GM18519 (cell line): ENCODE data around the gene ARL2BP.

Experiments
- ATAC-seq: cut with Tn5 transposase; IDR thresholded peaks from one replicate; pipeline ENCODE4 v1.9.1; 2021; ENCODE audit warnings: mild to moderate bottlenecking, moderate library complexity; ENCODE audit not compliant: unreplicated experiment, low FRiP score

ARL2BP gene

GRCh38 chr16:57234707-57235092 lies 10.4 kb upstream of the ARL2BP start:
- no peak for ATAC-seq

- ATAC-seq = no peak
These were observed 9.7 kb upstream of the ARL2BP start for GRCh38 chr16:57235128-57236021.

GRCh38 chr16:57236022-57236350 lies 9.1 kb upstream of the ARL2BP start:
- ATAC-seq = no peak

DNA sequence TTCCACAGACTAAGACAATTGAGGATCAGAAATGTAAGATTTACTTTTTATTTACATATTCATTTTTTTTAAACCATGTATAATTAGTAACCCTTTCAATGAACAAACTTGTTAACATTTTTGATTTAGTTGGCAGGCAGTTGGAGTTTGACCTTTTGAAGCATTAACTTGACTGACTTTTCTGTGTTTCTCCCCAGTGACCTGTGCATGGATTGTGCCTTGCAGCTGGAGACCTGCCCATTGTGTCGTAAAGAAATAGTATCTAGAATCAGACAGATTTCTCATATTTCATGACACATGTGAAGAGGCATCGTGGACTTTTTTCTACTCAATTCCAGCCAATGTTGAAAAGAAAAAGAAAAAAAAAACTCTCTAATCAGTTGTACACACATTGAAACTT lies 6.4 kb upstream of the ARL2BP start:
- no peak for ATAC-seq

- ATAC-seq = no peak
These were observed 6.0 kb upstream of the ARL2BP start for GRCh38 chr16:57239107-57239506.

DNA sequence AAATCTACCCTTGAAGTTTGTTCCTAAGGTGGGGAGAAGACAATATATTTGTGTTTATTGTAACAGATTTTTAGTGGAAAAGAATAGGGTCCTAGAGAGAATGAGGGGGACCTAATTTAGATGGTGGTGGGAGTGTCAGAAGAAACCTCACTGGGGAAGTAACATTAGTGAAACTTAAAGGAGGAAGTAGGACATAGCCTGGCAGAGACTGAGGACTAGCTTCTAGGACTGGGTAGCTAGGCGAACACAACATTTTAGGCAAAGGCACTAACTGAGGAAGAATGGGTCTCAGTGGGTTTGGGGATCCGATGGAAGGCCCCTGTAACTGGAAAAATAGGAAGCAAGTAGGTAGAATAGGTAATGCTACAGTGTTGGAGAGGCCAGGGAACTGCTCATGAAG lies 4.2 kb upstream of the ARL2BP start:
- ATAC-seq = no peak

DNA sequence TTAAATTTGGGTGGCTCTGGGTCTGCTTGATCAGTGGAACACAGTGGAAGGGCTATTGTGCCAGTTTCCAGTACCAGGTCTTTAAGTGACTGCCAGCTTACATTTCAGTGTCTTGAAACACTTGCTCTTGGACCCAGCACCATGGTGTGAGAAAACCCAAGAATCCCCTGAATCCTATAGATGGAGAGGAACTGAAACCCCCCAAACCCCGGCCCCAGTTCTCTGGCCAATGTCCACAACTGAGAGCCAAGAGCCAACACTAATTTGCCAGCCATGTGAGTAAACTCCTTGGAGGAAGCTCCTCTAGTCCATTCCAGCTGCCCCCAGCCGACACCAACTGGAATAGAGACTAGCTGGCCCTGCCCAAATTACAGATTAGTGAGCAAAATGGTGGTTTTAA lies 2.4 kb upstream of the ARL2BP start:
- ATAC-seq = no peak

- ATAC-seq = peak; percentile 5
These were observed 644 bp upstream of the ARL2BP start for GRCh38 chr16:57244463-57244766.

- ATAC-seq = peak; percentile 4
These were observed 534 bp downstream of the ARL2BP start for GRCh38 chr16:57245472-57246113.

DNA sequence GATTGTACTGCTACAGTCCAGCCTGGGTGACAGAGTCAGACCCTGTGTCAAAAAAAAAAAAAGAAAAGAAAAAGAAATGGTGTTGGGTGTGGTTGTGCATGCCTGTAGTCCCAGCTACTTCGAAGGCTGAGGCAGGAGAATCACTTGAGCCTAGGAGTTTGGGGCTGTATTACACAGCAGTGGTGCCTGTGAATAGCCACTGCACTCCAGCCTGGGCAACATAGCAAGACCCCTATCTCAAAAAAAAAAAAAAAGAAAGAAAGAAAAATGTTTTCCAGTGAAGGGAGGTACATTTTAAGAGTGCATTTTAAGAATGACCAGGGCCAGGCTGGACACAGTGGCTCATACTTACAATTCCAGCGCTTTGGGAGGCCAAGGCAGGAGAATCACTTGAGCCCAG lies 6.3 kb downstream of the ARL2BP start:
- ATAC-seq = no peak

DNA sequence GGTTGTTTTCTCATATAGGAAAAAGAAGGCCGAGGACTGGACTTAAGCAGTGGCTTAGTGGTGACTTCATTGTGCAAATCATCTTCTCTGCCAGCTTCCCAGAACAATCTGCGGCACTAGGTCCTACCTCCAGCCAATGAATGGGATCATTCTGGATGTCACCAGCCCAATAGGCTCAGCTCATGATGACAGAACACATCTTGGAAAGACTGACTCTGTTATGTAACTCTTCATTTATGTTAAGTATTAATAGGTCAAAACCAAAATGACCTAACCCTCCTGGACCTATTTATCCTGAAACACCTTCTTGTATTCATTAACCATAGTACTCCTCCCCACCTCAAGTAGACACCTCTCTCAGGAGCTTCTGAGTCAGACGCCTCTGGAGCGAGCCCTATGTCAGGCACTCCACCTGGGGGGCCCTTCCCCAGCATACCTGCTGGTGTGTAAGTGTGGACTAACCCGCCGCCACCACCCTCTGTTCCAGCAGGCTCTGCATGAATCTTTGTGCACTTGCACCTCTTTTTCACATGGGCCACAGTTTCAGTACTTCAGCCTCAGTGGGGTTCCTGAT lies 7.2 kb downstream of the ARL2BP start:
- ATAC-seq = no peak

DNA sequence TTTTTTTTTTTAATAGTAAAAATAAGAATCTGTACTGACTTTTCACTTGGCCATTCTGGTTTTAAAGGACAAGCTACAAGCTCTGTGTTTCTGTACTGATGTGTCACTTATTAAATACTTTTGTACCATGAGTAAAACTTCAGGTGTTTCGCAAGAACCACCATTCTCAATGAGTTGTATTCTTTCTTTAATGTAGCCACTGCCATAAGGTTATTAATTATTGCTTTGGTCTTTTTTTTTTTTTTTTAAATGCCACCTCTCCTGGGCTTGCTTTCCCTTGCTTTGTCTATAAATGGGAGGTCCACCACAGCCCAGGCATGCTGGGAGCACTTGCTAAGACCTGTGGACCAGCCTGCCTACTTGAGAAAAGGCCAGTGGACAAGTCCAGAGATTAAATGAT lies 8.4 kb downstream of the ARL2BP start:
- ATAC-seq = no peak

DNA sequence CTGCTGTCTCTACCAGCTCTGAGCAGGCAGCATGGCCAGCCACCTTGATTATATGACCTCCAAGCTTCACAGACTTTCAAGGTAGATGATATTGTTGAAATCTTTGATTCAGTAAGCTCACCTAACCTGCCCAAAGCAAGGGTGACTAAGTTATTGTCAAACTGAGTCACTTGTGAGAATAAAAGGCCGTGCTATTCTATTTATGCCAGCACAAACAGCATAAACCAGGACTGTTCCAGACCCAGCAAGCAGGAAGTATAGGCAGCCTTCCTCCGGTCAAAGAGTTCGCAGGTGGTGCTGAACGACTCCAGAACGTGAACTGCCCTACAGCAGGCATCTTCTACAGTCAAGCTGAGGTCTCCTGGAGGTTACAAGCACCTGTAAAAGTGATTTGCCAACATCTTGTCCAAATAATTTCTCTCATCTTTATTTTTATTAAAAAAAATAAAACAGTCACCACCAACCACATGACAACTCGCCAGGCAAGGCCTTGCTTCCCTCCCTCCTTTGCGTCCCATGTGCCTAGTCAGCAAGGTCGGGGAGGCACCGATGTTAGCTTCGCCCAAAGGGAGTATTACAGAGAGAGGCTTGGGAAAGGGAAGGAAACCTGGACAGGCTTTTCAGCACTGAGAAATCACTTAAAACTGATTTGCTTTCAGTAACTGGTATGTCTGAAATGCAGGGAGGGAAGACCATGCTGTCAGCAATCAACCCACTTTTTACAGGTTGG lies 10.8 kb downstream of the ARL2BP start:
- no peak for ATAC-seq

DNA sequence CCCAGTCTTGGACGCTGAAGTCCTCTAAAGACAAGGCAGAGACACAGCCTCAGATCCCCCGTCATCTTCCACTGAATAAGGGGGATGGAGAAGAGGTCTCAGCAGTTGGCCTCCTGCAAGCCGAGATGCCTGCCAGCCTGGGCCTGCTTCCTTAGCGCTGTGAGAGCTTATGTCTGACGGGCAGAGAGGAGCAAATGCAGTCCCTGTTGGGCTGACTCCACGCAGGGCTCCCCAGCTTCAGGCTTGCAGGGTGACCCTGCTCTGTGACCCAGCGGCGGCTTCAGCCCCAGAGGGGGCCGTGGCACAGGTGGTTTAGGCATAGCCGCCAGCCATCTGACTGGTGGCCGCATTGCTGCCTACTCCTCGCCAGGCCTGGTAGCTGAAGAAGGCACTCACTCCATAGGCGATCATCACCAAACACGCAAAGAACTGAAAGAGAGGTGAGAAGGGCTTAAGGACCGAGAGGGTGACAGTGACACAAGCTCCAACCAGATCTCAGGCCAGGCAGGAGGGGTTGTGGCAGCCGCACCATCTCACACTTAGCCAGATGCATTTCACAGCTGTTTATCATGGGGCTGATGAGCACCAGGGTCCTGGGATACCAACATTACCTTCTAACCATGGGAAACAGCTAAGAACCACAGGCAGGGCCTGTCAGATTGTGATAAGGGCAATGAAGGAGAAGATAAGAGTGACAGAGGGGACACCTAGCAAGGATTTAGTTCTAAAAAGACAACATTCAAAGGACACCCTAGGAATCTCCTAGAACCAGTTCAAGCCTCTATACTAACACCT lies 11.7 kb downstream of the ARL2BP start:
- ATAC-seq = no peak

DNA sequence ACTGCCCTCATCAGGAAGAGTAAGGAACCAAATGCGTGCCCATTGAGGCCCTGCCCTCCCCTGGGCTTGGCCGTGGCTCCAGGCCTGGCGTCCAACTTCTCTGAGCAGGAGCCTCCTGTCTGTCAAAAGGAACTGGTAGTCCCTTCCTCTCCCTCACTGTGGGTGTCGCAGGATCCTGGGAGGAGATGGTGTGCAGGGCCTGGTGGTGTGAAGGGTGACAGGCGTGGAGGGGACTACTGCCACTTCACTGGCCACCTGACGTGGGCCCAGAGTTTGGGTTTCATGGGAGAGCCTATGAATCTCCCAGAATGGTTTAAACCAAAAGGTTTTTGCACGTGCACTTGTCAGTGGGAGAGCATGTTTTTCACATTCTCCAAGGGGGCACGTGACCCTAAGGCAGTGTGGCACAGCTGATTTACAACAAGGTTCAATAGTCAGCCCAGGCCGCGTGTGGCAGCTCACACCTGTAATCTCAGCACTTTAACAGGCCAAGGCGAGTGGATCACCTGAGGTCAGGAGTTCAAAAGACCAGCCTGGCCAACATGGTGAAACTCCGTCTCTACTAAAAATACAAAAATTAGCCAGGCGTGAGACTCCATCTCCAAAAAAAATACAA lies 12.5 kb downstream of the ARL2BP start:
- no peak for ATAC-seq

DNA sequence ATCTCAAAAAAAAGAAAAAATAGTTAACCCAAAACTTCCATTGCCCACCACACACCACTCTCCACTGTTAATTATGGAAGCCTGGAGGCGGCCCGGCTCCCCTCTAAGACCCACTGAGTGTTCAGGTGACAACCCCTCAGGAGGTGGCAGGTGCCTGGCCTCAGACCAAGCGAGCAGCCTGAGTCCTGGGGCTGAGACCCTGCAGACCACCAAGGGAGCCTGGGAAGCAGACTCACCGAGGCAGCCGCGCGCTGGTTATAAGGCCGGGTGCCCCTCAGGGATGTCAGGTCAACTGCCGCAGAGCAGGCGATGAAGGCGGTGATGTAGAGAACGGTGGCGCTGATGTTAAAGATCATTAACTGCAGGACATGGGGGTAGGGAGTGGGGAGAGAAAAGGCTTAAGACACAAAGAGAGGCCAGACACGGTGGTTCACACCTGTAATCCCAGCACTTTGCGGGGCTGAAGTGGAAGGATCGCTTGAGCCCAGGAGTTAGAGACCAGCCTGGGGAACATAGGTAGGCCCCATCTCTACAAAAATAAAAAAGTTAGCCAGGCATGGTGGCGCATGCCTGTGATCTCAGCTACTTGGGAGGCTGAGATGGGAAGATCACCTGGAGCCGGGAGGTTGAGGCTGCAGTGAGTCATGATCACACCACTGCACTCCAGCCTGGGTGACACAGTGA lies 13.3 kb downstream of the ARL2BP start:
- no peak for ATAC-seq

DNA sequence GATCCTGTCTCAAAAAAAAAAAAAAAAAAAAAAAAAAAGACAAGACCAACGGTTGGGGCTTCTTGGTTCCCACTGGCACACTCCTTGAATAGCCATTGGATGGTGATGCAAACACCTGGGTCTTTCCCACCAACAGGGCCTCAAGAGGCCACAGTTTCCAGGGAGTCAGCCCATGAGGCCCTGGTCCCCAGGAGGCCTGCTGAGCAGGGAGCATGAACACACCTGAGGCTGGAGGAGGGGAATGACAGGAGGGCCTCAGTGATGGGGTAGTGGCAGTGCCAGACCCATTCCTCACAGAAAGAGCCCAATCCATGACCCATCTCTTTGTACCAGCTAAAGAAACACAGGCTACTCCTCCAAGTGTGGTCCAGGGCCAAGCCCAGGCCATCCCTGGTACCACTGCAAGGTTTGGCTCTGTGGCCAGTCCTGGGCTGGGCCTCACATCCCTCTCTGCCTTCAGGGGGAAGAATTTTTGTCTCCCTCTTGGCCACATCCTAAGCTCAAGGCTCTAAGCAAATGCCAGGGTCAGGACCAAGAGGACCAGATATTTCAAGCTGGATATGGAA lies 13.9 kb downstream of the ARL2BP start:
- no peak for ATAC-seq

DNA sequence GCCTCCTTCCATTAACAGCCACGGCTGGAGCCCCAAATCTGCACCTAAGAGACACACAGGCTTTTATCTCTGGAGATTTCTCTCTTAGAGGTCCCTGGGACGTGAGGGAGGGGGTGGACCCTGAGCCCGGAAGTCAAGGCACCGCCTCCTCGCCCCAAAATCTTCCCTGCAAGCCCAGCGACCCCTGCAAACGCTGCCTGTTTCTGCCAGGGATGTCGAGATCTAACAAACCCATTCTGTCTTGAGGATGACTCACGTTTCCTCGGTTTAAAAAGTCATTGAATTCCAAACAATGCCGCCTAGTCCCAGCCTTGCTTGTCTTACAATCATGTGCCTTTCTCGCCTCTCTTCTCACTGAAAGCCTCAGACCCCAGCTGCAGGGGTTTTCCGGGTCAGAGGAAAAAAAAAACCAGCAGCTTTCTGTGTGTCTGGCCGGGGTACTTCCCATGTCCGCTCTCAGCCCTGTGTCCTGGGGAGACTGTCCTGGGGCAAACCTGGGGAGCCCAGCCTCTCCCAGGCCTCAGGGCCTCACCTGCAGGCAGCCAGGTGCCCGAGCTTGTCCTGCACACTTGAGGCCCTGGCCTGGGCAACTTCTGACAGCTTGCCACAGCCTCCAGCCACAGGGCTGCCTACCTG lies 15.4 kb downstream of the ARL2BP start:
- ATAC-seq = no peak

- no peak for ATAC-seq
These were observed 16.7 kb downstream of the ARL2BP start for GRCh38 chr16:57261806-57262205.
